Erythroblast (primary cell): ENCODE measurements around the gene DLST.

Source experiments
- GATA1 ChIP-seq: IDR thresholded peaks from 2 replicates; pipeline ENCODE4 v1.6.1; 2011; ENCODE audit warnings: low read depth, mild to moderate bottlenecking, control low read depth, low read length, moderate library complexity
- POLR2A ChIP-seq: IDR thresholded peaks from 2 replicates; pipeline ENCODE4 v1.6.1; 2011; ENCODE audit warnings: mild to moderate bottlenecking, low read length

- TF ChIP-seq POLR2A, result no peak
- no peak for TF ChIP-seq GATA1
Measured at GRCh38 chr14:74866708-74867389, 14.9 kb upstream of the DLST start.
